IMR-90 (cell line): ENCODE results near the gene IL1B.

Experiments
- MAFK ChIP-seq: IDR thresholded peaks from 2 replicates; pipeline ENCODE4 v1.6.1; 2012; ENCODE audit warnings: low read depth, low read length, improper control_type of control experiment
- MAZ ChIP-seq: IDR thresholded peaks from 2 replicates; pipeline ENCODE4 v1.6.1; 2012; ENCODE audit warnings: low read depth, mild to moderate bottlenecking, low read length, improper control_type of control experiment, moderate library complexity, borderline replicate concordance
- NFE2L2 ChIP-seq: fragments of 150-350 bp; IDR thresholded peaks from 2 replicates; pipeline ENCODE4 v1.6.1; 2016; ENCODE audit warnings: low read depth, mild to moderate bottlenecking, low read length
- POLR2A ChIP-seq: IDR thresholded peaks from 2 replicates; pipeline ENCODE4 v1.6.1; 2012; ENCODE audit warnings: mild to moderate bottlenecking, low read depth, low read length
- RFX5 ChIP-seq: IDR thresholded peaks from 2 replicates; pipeline ENCODE4 v1.8.0; 2012; ENCODE audit warnings: low read depth, mild to moderate bottlenecking, low read length, moderate library complexity
- SMC3 ChIP-seq: fragments of 150-350 bp; IDR thresholded peaks from 2 replicates; pipeline ENCODE4 v1.6.1; 2016; ENCODE audit warnings: low read depth, mild to moderate bottlenecking, antibody characterized with exemption, low read length, moderate library complexity
- TF ChIP-seq, protein P1 (sequence below): conservative IDR thresholded peaks from 2 replicates; pipeline ENCODE4 v1.5.1; 2012; ENCODE audit warnings: mild to moderate bottlenecking, low read depth, low read length, improper control_type of control experiment
- TF ChIP-seq, protein P2 (sequence below): fragments of 150-350 bp; IDR thresholded peaks from 2 replicates; pipeline ENCODE4 v1.6.1; 2016; ENCODE audit warnings: low read depth, mild to moderate bottlenecking, low read length, moderate library complexity, borderline replicate concordance
- TF ChIP-seq, protein P3 (sequence below): fragments of 150-350 bp; IDR thresholded peaks from 2 replicates; pipeline ENCODE4 v1.6.1; 2017; ENCODE audit warnings: mild to moderate bottlenecking, antibody characterized with exemption, low read length, low read depth

DNA sequence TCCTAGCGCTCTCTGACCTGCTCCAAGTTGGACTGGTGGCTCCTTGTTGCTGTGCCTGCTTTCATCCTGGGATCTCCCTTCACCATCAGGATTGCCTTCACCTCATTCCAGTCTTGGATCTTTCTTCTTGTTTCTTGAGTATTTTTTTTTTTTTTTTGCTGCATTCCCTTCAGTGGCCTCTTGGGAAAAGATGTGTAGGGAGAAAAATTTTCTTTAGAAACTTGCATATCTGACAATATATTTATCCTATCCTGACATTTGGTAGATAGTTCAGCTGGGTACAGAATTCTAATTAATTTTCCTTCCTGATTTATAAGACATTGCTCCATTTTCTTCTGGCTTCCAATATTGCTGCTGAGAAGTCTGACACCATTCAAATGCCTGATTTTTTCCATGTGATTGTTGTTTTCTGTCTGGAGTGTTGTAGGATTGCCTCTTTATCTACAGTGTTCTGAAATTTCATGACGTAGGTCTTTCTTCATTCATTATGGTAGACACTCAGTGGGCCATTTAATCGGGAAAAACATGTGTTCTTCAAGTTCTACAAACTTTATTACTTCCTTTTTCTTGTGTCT is 29.3 kb downstream of the IL1B start:
- TF ChIP-seq, protein P1, sequence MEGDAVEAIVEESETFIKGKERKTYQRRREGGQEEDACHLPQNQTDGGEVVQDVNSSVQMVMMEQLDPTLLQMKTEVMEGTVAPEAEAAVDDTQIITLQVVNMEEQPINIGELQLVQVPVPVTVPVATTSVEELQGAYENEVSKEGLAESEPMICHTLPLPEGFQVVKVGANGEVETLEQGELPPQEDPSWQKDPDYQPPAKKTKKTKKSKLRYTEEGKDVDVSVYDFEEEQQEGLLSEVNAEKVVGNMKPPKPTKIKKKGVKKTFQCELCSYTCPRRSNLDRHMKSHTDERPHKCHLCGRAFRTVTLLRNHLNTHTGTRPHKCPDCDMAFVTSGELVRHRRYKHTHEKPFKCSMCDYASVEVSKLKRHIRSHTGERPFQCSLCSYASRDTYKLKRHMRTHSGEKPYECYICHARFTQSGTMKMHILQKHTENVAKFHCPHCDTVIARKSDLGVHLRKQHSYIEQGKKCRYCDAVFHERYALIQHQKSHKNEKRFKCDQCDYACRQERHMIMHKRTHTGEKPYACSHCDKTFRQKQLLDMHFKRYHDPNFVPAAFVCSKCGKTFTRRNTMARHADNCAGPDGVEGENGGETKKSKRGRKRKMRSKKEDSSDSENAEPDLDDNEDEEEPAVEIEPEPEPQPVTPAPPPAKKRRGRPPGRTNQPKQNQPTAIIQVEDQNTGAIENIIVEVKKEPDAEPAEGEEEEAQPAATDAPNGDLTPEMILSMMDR = 0 out of 2 replicates have a peak, but pooled peaks have one; percentile 4
- no peak for TF ChIP-seq SMC3
- TF ChIP-seq, protein P2, sequence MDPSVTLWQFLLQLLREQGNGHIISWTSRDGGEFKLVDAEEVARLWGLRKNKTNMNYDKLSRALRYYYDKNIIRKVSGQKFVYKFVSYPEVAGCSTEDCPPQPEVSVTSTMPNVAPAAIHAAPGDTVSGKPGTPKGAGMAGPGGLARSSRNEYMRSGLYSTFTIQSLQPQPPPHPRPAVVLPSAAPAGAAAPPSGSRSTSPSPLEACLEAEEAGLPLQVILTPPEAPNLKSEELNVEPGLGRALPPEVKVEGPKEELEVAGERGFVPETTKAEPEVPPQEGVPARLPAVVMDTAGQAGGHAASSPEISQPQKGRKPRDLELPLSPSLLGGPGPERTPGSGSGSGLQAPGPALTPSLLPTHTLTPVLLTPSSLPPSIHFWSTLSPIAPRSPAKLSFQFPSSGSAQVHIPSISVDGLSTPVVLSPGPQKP = no peak
- no peak for TF ChIP-seq POLR2A
- TF ChIP-seq, protein P3, sequence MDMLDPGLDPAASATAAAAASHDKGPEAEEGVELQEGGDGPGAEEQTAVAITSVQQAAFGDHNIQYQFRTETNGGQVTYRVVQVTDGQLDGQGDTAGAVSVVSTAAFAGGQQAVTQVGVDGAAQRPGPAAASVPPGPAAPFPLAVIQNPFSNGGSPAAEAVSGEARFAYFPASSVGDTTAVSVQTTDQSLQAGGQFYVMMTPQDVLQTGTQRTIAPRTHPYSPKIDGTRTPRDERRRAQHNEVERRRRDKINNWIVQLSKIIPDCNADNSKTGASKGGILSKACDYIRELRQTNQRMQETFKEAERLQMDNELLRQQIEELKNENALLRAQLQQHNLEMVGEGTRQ = no peak
- TF ChIP-seq MAFK = no peak
- no peak for TF ChIP-seq MAZ
- TF ChIP-seq RFX5 = no peak
- no peak for TF ChIP-seq NFE2L2
